ES-I3 (cell line): Measurements from ENCODE around the gene GNAS-AS1.
A peak's percentile ranks its signal among the peaks of the same experiment; 100 is the strongest.

Experiments used
- H3K36me3 ChIP-seq: 2 replicates; pipeline ENCODE4 v1.6.1; 2013; ENCODE audit warnings: mild to moderate bottlenecking, low read length, control low read depth, moderate library complexity; ENCODE audit not compliant: insufficient read depth
- H3K4me1 ChIP-seq: 2 replicates; pipeline ENCODE4 v1.6.1; 2013; ENCODE audit warnings: mild to moderate bottlenecking, control low read depth, low read length; ENCODE audit not compliant: insufficient read depth
- H3K9ac ChIP-seq: 2 replicates; pipeline ENCODE4 v1.6.1; 2013; ENCODE audit warnings: low read depth, mild to moderate bottlenecking, low read length, moderate library complexity
- H3K9me3 ChIP-seq: 2 replicates; pipeline ENCODE4 v1.6.1; 2013; ENCODE audit warnings: mild to moderate bottlenecking, low read length, moderate library complexity; ENCODE audit not compliant: control insufficient read depth, insufficient read depth

The GNAS-AS1 gene

DNA sequence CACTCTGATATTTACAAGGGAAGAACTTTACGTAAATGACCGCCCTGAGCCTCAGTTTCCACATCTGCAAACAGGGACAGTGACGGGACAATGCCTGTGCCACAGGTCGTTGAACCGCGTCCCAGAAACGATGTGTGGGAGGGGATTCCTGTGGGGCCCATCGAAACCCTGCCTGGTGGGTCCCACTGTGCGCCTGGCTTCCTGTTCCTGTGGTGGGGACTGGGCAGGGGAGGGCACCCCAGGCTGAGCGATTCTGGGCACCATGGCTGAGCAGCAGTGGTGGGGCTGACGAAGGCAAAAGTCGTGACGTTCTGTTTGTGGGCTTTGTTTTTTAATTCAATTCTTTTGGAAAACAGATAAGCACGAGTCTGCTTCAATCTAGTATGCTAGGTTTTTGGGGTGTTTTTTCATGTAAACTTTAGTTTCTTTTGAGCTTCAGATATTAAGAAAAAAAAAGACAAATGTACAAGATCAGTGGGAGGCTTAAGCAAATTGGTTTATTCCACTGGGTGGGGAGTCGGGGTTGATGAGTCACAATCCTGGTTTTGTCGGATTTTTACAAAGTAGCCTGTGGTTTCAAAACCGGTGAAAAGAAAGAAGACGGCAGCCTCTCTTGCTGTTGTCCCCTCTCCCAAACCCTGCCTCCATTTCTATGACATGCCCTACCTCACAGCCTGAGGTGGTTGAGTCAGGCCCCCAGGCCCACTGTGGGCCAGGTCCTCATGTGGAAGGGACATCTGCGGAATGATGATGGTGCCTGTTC lies 40.4 kb downstream of the GNAS-AS1 start:
- H3K4me1 ChIP-seq: no peaks in the 10 kb centered on the region
- no peaks in the 10 kb centered on the region for H3K9me3 ChIP-seq
- H3K36me3 ChIP-seq: no peaks in the 10 kb centered on the region
- no peak overlapping the region for H3K9ac ChIP-seq

DNA sequence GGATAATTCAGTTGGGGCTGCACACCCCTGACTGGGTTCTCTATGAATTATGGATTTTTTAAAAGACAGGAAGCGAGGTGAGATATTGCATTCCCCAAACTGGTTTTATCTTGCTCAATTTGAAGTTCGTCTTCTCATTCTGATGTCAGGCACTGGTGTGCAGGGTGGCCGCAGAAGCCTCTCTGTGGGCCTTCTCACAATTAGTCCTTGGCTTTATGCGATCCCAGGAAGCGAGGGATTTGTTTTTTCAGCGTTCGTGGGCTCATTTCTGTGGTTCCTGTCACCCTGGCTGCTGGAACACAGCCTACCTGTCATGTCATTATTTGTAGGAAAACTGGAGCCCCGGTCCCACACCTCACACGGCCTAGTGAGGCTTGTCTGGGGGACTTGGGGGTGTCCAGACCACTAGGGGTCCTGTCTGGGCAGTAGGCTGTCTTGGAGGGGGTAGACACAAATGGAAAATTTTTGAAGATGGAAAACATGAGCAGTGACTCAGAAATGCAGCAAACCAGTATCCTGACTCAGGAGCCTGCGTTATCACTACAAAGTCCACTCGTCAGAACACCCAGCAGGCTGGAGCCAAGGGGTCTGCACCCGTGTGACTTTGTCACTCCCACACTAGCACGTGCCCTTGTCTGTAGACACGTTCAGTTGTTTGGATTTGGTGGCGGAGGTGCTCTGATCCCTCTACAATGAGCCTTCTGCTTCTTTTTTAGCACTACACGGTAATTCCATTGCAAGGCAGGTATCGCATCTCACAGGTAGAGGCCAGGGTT lies 42.2 kb downstream of the GNAS-AS1 start:
- H3K4me1 ChIP-seq: peaks cover under 1% of the 10 kb centered on the region; the same call in 1 of the 2 replicates
- H3K36me3 ChIP-seq: no peaks in the 10 kb centered on the region
- no peak overlapping the region for H3K9ac ChIP-seq
- no peaks in the 10 kb centered on the region for H3K9me3 ChIP-seq

DNA sequence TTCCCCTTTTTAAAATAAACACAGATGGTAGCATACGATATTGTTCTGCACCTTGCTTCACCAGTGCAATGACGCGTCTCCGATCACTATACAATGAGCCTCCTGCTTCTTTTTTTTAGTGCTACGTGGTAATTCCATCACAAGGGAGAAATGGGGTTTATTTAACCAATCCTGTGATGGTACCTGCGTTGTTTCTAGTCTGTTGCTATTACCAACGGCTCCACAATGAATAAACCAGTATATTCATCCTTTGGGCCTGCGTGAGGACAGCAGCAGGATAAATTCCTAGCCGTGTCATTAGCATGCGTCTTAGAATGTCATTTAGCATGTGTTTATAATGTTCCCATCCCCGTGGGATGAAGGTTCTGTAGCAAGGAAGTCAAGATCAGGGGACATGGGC lies 42.9 kb downstream of the GNAS-AS1 start:
- no peaks in the 10 kb centered on the region for H3K9me3 ChIP-seq

DNA sequence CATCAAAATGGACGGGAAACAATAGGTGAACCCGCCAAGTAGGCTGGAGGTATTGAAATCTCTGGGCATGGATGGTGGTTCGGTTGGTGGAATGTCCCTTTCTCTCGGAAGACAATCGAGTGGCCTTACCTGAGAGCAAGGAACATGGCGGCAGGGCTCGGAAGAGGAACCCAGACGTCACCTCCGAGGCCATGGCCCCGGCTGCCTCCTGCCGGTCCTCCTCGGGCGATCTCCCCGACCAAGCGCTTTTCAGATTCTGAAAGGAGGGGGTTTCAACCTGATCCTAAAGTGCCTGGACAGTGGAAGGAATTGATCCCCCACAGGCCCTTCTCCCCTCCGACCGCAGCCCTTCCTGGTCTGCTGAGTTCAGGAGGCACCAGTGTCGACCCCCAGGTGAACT lies 47.2 kb downstream of the GNAS-AS1 start:
- Histone ChIP-seq H3K4me1 (peaks cover 28% of the 10 kb centered on the region), H3K9me3 (no peaks in the 10 kb centered on the region), H3K36me3 (no peaks in the 10 kb centered on the region), H3K9ac (no peak overlapping the region)

More for the DNA sequence above, 42.9 kb downstream of the GNAS-AS1 start:
- H3K9ac ChIP-seq: no peak overlapping the region
- H3K4me1 ChIP-seq: peaks cover 8% of the 10 kb centered on the region
- no peaks in the 10 kb centered on the region for H3K36me3 ChIP-seq

DNA sequence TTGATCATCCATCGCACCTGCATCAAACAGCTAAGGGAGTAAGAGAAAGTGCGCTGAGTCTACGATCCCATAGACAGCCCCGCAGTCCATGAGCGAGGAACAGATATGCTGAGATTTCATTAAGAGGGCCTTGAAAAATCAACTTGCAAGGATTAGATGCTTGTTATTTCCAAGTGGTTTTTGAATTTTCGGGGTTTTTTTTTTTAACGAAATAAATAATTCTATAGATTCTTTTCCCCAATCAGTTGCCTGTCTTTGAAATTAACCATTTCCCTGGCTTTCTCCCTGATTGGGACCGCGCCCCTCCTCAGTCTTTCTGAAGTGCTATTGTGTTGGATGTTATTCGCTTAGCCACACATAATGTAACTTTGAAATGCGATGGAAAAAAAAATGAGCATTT lies 48.6 kb downstream of the GNAS-AS1 start:
- Histone ChIP-seq H3K36me3 (no peaks in the 10 kb centered on the region), H3K9ac (no peak overlapping the region), H3K4me1 (peaks cover 28% of the 10 kb centered on the region), H3K9me3 (no peaks in the 10 kb centered on the region)

DNA sequence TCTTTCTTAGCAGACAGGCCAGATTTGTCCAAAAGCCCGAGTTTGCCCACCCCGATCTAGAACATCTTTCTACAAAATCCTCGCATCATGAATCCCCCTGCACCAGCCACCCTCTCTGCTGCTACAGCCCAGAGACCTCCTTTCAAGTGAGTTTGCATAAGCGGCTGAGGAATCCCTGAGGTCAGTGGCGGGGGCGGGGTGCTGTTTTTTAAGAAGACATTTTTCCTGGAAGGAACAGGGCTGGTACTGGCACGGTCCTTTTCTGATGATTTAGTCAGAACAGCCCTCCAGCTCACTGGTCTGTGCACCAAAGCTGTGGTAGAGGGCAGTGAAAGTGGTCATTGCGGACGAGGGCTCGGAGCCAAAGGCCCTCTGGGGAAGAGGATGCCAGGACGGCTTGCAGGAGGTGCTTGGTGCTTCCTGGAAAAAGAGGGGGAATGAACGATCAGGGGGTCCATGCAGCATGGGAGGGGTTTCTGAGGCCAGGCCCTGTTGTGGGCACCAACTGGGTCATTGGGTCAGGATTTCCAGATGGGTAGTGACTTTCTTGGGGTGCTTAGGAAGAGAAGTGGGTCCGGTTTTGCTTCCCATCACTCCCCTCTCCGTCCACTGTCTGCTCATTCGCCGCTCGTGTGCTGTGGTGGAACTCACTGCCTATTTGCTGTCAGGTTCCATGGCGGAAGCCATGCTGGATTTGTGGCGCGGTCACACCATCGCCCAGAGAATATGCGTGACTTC lies 50.4 kb downstream of the GNAS-AS1 start:
- H3K9ac ChIP-seq: no peak overlapping the region; the same call in 1 of the 2 replicates
- H3K9me3 ChIP-seq: no peaks in the 10 kb centered on the region
- H3K4me1 ChIP-seq: peaks cover 28% of the 10 kb centered on the region
- no peaks in the 10 kb centered on the region for H3K36me3 ChIP-seq

DNA sequence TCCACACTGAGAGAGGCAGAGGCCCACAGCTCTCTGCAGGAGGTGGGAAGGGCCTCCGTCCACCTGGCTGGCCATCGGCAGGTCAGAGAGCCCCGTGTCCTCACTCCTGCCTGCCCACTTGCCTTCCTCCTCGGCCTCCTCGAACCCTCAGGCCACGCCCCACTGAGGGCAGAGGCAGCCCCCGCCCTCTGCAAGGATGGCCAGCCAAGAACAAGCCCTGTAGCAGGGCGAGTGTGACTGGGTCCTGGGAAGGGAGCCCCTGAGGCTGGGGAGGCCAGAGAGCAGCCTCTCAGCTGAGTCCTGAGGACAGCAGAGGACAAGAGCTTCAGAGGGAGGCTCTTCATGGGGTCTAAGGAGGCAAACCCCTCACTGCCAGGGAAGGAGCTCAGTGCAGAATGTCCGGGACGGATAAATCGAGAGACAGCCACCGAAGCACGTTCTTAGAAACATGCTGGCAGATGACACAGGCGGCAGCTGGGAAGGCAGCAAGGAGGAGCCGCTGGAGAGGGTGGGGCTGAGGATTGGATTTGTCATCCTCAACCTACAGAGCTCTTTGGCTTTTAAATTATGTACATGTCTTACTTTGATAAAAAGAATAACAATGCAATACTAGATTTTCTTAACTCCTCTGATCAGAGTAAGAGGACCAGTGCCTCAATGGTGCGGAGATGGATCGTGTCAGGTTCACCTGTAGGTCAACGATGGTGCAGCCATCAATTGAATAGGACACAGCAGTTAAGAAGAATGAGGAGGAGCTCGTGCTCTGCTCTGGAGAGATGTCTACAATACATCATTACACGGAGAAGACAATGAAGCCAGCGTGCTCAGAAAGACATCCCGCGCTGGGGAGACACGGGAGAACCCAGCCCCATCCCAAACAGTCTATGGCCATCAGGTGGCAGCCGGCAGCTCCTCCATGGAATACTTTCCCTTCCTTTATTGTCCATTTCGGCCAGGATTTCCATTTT lies 53.0 kb downstream of the GNAS-AS1 start:
- peaks cover 19% of the 10 kb centered on the region; the same call in 1 of the 2 replicates for H3K4me1 ChIP-seq
- no peaks in the 10 kb centered on the region; the same call in 1 of the 2 replicates for H3K36me3 ChIP-seq
- peak overlapping the region; percentile 59; the same call in 1 of the 2 replicates for H3K9ac ChIP-seq
- H3K9me3 ChIP-seq: no peaks in the 10 kb centered on the region

DNA sequence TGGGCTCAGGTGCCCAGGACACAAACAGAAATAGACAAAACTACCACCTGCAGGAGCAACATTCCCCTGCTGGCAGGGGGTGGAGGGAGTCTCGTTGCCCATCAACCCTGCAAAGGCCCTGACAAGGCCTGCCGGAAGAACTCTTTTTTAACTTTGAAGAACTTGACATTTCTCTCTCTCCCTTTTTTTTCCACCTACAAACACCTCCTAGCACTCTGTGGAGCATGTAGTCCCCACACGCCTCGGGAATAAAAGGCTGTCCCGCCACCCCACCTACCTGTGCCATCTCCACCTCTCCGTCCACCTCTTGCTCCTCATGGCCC lies 54.8 kb downstream of the GNAS-AS1 start:
- Histone ChIP-seq H3K4me1 (peaks cover 8% of the 10 kb centered on the region; the same call in 1 of the 2 replicates), H3K36me3 (no peaks in the 10 kb centered on the region; the same call in 1 of the 2 replicates), H3K9ac (no peak overlapping the region), H3K9me3 (no peaks in the 10 kb centered on the region)

DNA sequence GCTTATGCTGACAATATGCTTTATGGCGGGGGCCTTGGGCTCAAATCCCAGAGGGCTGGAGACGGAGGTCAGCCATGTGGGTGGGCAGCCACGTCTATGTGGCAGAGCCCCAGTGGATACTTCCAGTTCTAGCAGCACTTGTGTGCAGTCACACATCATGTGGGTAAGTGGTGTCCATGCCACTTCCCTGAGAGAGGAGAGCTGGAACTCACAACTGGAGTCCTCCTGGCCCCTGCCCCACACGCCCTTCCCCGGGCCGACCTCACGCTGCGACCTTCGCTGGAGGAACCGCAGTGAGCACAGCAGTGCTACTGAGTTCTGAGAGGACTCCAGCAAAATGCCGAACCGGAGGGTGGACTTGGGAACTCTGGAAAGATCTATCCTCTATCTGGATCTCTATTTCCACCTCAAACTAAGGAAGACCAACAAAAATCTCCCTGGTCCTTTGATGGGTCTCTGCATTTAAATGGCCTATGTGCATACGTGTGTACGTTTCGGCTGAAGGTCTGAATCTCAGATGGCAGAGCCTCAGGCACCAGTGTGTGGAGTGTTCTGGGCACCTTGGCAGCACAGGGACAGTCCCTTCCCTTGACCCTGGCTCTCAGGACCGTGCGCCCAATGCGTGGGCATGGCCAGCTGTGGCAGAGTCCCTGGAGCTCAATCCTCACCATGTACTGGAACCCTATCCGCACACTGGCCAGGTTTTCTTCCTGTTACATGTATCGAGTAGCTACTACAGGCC lies 55.4 kb downstream of the GNAS-AS1 start:
- no peak overlapping the region for H3K9ac ChIP-seq
- H3K36me3 ChIP-seq: no peaks in the 10 kb centered on the region; the same call in 1 of the 2 replicates
- peaks cover 3% of the 10 kb centered on the region; the same call in 1 of the 2 replicates for H3K4me1 ChIP-seq
- no peaks in the 10 kb centered on the region for H3K9me3 ChIP-seq

DNA sequence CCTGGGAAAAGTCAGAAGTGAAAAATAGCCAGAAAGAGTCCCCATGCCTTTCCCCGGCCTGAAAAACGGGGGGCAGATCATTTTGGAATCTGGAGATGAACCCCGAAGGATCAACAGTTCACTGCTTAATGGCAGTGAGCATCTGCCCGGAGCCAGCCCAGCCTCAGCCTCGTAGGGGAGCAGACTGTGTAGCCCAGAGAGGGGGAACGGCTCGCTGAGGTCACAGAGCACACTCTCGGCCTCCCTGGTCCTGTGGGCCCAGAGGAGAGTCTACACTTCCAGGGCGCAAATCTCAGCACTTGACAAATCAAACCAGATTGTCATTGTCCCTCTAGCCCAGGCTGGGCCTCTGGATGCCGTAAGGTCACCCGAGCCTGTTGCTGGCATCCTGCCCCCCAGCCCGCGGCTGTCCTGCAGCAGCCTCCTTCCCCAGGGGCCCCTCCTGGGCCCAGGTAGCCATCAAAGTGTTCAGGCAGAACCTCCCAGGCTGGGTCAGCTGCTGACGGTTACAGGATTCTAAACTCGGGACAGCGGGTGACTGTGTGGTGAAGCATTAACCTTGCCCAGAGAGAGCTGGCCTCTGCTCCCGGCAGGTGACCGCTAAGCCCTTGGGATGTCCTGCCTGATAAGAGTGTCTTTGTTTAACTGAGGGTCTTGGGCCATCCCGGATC lies 56.1 kb downstream of the GNAS-AS1 start:
- Histone ChIP-seq H3K9ac (no peak overlapping the region), H3K36me3 (no peaks in the 10 kb centered on the region; the same call in 1 of the 2 replicates), H3K9me3 (no peaks in the 10 kb centered on the region), H3K4me1 (no peaks in the 10 kb centered on the region; the same call in 1 of the 2 replicates)

DNA sequence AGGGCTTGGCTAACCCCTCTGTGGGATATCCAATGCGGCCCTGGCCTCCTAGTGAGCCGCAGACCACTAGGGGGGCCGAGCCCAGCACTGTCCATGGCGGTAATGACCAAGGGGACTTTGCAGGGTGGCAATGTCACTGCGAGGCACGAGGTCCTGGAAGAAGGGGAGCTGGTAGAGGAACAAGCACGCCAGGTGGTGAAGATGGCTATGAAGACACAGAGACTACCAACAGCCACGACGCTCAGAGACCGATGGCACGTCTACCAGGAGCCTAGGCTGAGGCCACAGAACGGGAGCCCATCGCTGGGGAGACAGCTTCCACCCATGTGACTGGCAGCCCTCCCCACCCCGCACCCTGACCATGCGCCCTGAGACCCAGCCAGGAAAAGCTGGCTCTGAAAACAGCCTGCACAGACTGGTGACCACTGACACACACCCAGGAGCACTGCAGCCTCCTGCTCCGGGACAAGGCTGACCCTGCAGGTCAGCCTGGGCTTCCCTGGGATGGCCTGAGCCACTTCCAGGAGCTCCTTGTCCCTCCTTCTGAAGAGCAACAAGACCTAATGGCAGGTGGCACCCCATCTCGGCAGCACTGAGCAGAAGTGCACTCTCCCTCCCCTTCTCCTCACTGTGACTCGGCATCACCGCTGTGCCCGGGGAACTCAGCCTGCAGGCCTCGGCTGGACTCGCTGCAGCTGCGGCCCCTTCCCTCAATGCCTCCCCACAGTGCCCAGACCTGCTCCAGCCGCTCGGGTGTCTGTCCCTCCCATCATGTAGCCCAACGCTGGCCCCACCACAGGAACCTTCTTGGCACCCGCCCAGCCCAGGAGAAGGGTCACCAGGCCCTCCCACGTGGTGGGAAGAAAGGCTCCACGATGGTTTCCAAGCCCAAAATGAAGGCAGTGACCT lies 56.9 kb downstream of the GNAS-AS1 start:
- Histone ChIP-seq H3K9me3 (no peaks in the 10 kb centered on the region), H3K36me3 (no peaks in the 10 kb centered on the region; the same call in 1 of the 2 replicates), H3K9ac (no peak overlapping the region), H3K4me1 (no peaks in the 10 kb centered on the region; the same call in 1 of the 2 replicates)

DNA sequence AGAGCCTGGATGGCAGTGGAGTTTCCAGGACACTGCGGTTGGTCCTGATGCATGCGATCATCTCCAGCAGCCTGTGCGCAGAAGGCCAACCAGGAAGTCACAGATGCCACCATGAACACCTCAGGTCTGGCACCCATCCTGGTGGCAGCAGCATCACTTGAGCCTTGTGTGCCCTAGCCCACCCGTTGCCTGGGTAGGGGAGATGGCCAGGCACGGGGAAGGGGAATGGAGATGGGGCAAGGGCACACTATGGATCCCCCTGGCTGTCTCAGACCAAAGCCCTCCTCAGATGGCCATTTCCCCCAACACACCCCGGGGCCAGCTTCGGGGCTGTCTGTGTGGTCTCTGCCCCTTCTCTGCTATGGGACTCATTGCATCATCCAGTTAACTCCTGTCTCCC lies 58.3 kb downstream of the GNAS-AS1 start:
- no peak overlapping the region for H3K9ac ChIP-seq
- no peaks in the 10 kb centered on the region for H3K9me3 ChIP-seq
- H3K36me3 ChIP-seq: no peaks in the 10 kb centered on the region; the same call in 1 of the 2 replicates
- H3K4me1 ChIP-seq: no peaks in the 10 kb centered on the region; the same call in 1 of the 2 replicates
